Measurements from ENCODE around the gene TNFRSF4.

DNA sequence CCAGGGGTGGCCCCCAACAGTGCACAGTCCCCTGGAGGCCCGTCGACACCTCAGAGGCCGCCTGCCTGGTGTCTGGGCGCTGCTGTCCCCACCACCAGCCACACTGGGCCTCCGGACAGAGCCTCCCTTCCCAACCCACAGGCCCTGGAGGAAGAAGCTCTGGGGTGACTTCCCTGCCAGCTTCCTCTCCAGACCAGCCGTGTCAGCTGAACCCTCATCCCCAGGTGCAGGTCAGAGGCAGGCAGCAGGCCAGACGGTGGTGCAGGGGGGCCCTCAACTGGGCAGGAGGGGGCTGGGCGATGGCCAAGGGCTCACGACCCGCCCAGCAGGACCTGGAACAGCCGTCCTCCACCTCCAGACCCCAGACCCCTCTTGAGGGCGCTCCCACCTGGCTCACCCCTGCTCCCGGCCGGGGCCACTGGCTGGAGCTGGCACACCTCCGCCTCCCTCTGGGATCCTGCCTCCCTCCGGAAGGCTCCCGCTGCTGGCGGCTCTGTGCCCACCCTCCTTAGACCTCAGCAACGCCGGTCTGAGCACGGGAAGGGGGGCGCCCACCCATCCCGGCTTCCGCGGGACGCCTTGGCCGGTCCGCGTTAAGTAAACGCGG lies 8.1 kb downstream of the TNFRSF4 start:
- TF ChIP-seq, protein P1, sequence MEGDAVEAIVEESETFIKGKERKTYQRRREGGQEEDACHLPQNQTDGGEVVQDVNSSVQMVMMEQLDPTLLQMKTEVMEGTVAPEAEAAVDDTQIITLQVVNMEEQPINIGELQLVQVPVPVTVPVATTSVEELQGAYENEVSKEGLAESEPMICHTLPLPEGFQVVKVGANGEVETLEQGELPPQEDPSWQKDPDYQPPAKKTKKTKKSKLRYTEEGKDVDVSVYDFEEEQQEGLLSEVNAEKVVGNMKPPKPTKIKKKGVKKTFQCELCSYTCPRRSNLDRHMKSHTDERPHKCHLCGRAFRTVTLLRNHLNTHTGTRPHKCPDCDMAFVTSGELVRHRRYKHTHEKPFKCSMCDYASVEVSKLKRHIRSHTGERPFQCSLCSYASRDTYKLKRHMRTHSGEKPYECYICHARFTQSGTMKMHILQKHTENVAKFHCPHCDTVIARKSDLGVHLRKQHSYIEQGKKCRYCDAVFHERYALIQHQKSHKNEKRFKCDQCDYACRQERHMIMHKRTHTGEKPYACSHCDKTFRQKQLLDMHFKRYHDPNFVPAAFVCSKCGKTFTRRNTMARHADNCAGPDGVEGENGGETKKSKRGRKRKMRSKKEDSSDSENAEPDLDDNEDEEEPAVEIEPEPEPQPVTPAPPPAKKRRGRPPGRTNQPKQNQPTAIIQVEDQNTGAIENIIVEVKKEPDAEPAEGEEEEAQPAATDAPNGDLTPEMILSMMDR (IDR thresholded peaks at IDR 0.05), result no peak
- TF ChIP-seq EZH2 (IDR thresholded peaks at IDR 0.05; ENCODE audit: borderline replicate concordance, insufficient read depth, low read depth, low read length, poor library complexity, severe bottlenecking), result no peak
